ENCODE data around the gene TMCC2.
"Not testable (repeated sequence)": the region's sequence is repeated elsewhere in the genome, so short reads cannot be mapped to it uniquely, and the experiment has no call there.

TMCC2 gene

DNA sequence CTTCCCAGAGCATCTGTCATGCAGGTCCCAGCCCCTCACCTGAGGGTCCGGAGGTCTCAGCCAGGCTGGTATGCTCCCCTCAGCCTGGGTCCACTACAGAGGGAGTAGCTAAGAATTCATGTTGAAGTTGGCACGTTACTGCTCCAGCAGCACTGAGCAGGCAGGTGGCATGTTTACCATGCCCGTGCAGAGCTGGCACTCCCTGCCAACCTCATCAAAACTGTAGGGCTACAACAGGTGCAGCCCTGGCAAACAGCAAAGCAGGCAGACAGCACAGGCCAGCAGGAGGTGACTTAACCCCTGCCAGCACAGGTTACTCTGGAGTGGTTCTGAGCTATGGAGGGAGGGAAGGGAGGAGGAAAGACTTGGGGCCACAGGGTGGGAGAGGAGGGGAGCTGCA, 47.4 kb downstream of the TMCC2 start:
- H3K4me3 ChIP-seq (ENCODE audit: low read length): no peak overlapping the region
- DNase-seq (ENCODE audit: low read depth): no peak
- TF ChIP-seq, protein P1, sequence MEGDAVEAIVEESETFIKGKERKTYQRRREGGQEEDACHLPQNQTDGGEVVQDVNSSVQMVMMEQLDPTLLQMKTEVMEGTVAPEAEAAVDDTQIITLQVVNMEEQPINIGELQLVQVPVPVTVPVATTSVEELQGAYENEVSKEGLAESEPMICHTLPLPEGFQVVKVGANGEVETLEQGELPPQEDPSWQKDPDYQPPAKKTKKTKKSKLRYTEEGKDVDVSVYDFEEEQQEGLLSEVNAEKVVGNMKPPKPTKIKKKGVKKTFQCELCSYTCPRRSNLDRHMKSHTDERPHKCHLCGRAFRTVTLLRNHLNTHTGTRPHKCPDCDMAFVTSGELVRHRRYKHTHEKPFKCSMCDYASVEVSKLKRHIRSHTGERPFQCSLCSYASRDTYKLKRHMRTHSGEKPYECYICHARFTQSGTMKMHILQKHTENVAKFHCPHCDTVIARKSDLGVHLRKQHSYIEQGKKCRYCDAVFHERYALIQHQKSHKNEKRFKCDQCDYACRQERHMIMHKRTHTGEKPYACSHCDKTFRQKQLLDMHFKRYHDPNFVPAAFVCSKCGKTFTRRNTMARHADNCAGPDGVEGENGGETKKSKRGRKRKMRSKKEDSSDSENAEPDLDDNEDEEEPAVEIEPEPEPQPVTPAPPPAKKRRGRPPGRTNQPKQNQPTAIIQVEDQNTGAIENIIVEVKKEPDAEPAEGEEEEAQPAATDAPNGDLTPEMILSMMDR (IDR thresholded peaks at IDR 0.05; ENCODE audit: insufficient read depth, low read depth, low read length, missing control alignments): no peak

DNA sequence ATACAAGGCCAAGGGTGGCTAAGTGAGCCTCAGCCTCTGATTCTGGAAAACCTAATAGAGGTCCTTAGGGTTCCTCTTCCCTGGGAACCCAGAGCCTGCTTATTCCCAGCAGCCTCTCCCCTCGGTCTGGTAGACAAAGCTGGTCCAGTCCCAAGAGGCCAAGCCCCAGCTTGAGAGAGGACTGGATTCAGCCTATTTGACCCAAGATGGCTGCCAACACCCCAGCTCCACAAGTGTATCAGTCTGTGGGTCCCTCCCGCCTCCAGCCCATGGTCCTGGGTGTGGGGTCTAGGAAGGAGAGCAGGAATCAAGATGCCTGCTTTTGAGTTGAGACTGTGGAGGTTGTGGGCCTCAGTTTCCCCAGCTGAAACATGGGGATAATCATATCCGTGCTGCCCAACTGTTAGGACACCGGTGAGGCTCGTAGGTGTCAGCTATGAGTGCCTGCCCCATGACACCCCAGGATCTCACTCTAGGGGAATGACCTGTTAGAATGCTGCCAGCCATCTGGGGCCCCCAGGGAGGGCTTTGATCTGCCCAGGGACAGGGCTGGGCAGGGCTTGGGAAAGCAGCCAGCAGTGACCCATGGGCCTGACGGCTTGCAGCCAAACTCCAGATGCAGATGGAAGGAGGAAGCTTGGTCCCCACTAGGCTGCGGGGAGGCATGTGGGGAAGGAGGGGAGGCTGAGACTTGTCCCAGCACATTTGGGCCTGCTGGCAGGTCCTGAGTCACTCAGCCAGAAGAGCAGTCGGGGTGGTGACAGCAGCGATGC, 48.4 kb downstream of the TMCC2 start:
- TF ChIP-seq, protein P1 (IDR thresholded peaks at IDR 0.05; ENCODE audit: insufficient read depth, low read depth, low read length, missing control alignments): no peak
- no peak overlapping the region for H3K4me3 ChIP-seq (ENCODE audit: low read length)
- peak; percentile 80 for DNase-seq (ENCODE audit: low read depth)

DNA sequence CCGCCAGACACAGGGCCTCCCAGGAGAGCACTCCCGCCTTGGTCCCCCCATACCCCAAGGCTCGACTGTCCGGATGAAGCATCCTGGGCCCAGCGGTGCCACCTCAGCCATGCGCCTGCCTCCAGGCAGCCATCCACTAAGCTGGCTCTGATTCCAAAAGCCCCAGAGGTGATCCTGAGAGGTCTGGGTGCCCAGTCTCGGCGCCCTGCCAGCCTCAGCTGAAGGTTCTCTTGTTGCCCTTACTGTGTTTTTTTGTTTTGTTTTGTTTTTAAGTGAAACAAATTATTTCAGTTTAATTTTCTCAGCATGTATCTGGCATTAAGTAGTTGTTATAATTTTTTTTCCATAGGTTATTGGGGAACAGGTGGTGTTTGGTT, 48.9 kb downstream of the TMCC2 start:
- DNase-seq (ENCODE audit: low read depth): no peak
- H3K4me3 ChIP-seq (ENCODE audit: low read length): no peak overlapping the region
- TF ChIP-seq, protein P1 (IDR thresholded peaks at IDR 0.05; ENCODE audit: insufficient read depth, low read depth, low read length, missing control alignments): no peak

DNA sequence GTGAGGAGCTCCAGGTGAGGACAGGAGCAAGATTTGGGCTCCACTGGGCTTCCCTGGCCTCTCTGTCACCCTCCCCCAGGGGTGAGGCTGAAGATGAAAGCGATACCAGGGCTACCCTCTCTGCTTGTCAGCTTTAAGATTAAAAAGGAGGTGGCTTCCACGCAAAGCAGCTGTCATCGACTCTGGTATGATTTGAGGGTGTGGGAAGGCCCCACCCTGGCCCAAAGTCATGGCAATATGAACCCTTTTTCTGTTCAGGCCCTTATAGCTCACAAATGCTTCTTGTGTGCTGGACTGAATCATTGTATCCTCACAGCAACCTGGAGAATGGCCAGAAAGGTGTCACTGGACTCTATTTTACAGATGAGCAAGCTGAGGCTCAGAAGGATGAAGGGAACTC, 52.2 kb downstream of the TMCC2 start:
- H3K4me3 ChIP-seq (ENCODE audit: low read length): no peak overlapping the region
- DNase-seq (ENCODE audit: low read depth): peak; percentile 72
- TF ChIP-seq, protein P1 (IDR thresholded peaks at IDR 0.05; ENCODE audit: insufficient read depth, low read depth, low read length, missing control alignments): no peak

DNA sequence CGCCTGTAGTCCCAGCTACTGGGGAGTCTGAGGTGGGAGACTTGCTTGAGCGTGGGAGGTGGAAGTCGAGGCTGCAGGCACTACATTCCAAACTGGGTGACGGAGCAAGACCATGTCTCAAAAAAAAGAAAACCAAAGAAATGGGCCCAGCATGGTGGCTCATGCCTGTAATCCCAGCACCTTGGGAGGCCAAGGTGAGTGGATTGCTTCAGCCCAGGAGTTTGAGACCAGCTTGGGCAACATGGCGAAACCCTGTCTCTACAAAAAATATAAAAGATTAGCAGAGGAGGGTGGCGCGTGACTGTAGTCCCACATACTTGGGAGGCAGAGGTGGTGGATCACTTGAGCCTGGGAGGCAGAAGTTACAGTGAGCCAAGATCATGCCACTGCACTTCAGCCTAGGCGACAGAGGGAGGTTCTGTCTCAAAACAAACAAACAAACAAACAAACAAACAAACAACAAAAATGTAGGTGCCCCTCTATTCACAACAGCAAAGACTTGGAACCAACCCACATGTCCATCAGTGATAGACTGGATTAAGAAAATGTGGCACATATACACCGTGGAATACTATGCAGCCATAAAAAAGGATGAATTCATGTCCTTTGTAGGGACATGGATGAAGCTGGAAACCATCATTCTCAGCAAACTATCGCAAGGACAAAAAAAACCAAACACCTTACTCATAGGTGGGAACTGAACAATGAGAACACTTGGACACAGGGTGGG, 53.1 kb downstream of the TMCC2 start:
- not testable (repeated sequence) for H3K4me3 ChIP-seq (ENCODE audit: low read length); DNase-seq (ENCODE audit: low read depth)

DNA sequence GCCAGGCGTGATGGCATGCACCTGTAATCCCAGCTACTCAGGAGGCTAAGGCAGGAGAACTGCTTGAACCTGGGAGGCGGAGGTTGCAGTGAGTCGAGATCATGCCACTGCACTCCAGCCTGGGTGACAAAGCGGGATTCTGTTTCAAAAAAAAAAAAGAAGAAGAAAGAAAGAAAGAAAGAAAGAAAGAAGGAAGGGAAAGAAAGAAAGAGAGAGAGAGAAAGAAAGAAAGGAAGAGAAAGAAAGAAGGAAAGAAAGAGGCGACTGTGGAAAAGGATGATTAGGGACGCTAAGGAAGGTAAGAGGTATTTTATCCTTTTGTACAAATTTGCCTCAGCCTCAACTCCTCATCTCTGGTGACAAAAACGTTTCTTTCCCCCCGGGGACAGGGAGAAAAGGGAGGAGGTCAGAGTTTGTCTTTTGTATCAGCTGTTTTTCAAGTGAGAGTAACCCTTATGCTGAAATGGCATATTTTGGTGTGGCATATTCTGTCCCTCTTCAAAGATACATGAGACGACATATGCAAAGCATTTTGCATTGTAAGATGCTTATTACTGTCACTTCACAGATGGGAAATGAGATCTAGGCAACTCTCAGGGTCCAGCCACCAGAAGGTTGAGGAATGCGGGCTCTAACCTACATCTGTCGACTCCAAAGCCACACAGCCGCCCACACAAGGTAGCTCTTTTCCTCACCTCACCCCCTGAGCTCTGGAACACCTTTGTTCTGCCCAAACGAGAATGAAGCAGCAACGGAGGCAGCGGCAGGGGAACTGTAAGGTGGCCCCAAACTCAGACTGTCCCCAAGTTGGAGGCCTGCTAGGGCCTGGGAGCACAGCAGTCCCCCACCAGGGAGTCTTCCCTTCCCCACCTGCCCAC, 55.8 kb downstream of the TMCC2 start:
- TF ChIP-seq, protein P1 (IDR thresholded peaks at IDR 0.05; ENCODE audit: insufficient read depth, low read depth, low read length, missing control alignments): no peak
- no peak overlapping the region for H3K4me3 ChIP-seq (ENCODE audit: low read length)
- DNase-seq (ENCODE audit: low read depth): no peak

Data from epithelial cell of esophagus (primary cell).